IgD-negative memory B cell (primary cell): ENCODE results near the gene MMP24OS. TPM values are rescaled to one million over a fixed set of nuclear protein-coding genes. Genes with fewer than 3 reads are reported as not detected.

Experiments used
- H3K27ac Mint-ChIP-seq, 3 donors: one replicate each; pipeline ENCODE4 v1.8.0; 2020 to 2022; ENCODE audit warnings: mild to moderate bottlenecking in 3 of 3, mixed read lengths in 3 of 3, moderate library complexity in 1 of 3
- H3K27me3 Mint-ChIP-seq: one replicate; pipeline ENCODE4 v1.8.0; 2021; ENCODE audit warnings: mixed read lengths
- H3K36me3 Mint-ChIP-seq: one replicate; pipeline ENCODE4 v1.8.0; 2020; ENCODE audit warnings: mild to moderate bottlenecking, mixed read lengths
- H3K4me1 Mint-ChIP-seq, 3 donors: one replicate each; pipeline ENCODE4 v1.8.0; 2020 to 2022; ENCODE audit warnings: mixed read lengths in 3 of 3, mild to moderate bottlenecking in 1 of 3
- H3K4me3 Mint-ChIP-seq, 4 donors: one replicate each; pipeline ENCODE4 v1.8.0; 2020 to 2022; ENCODE audit warnings: mild to moderate bottlenecking in 4 of 4, mixed read lengths in 4 of 4, moderate library complexity in 3 of 4
- H3K9me3 Mint-ChIP-seq, 3 donors: one replicate each; pipeline ENCODE4 v1.8.0; 2020 to 2021; ENCODE audit warnings: mixed read lengths in 3 of 3, mild to moderate bottlenecking in 1 of 3
- polyA plus RNA-seq: library from polyadenylated mRNA; unstranded; fragments of 300-500 nt; fragmentation: Illumina TruSeq; gene quantifications from one replicate; pipeline ENCODE4 v1.2.3, GENCODE V29; 2021

MMP24OS gene
- polyA plus RNA-seq, 1 donor from 2014 or later: 14.0 TPM

DNA sequence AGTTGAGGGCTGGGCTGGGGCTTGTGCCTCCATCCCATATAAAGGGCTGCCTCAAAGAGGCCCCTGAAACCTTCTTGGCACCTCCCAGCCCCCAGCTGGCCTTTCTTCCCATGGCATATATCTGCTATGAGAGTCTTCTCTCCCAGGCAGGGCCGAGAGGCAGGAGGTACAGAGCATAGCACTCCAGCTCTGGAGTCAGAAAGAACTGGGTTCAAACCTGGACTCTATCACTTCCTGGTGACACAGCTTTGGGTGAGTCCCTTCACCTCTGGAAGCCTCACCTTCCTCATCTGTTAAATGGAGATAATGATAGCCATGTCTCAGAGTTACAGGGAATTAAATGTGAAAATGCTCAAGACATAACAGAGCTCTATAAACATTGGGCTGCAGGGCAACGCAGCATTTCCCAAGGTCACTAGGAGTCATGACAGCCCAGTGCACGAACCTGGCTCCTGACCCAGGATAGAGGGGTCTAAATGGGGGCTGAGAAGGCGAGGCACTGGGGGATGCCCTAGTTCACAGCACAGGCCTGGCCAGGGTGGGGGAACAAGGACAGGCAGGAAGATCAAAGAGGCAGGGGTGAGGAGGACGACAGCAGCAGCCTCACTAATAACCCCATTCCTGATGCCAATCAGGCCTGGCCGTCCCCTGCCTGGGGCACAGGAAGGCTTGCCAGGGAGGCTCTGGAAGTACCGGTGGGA lies 12.4 kb upstream of the MMP24OS start:
- Mint-ChIP-seq H3K27me3 (peaks cover 5% of the 10 kb centered on the region), H3K4me1 (peaks cover 5 to 6% (median 5%) of the 10 kb centered on the region in 3 donors), H3K27ac (no peak overlapping the region), H3K4me3 (peak overlapping the region in 1 of 4 donors; percentile 62), H3K9me3 (no peaks in the 10 kb centered on the region), H3K36me3 (no peaks in the 10 kb centered on the region)

GRCh38 chr20:35288325-35289060 lies 10.6 kb upstream of the MMP24OS start:
- peak overlapping the region in 1 of 3 donors; percentile 35 for H3K27ac Mint-ChIP-seq
- H3K9me3 Mint-ChIP-seq: no peaks in the 10 kb centered on the region
- H3K4me3 Mint-ChIP-seq: no peak overlapping the region
- H3K4me1 Mint-ChIP-seq: peaks cover 12 to 17% (median 17%) of the 10 kb centered on the region in 3 donors
- peaks cover 5% of the 10 kb centered on the region for H3K27me3 Mint-ChIP-seq
- H3K36me3 Mint-ChIP-seq: peaks cover 2% of the 10 kb centered on the region

GRCh38 chr20:35287509-35288324 lies 9.8 kb upstream of the MMP24OS start:
- Mint-ChIP-seq H3K9me3 (no peaks in the 10 kb centered on the region), H3K27me3 (peaks cover 1% of the 10 kb centered on the region), H3K4me3 (no peak overlapping the region), H3K27ac (peak overlapping the region in 2 of 3 donors; percentile 27 to 35), H3K36me3 (peaks cover 2% of the 10 kb centered on the region), H3K4me1 (peaks cover 14 to 21% (median 20%) of the 10 kb centered on the region in 3 donors)

DNA sequence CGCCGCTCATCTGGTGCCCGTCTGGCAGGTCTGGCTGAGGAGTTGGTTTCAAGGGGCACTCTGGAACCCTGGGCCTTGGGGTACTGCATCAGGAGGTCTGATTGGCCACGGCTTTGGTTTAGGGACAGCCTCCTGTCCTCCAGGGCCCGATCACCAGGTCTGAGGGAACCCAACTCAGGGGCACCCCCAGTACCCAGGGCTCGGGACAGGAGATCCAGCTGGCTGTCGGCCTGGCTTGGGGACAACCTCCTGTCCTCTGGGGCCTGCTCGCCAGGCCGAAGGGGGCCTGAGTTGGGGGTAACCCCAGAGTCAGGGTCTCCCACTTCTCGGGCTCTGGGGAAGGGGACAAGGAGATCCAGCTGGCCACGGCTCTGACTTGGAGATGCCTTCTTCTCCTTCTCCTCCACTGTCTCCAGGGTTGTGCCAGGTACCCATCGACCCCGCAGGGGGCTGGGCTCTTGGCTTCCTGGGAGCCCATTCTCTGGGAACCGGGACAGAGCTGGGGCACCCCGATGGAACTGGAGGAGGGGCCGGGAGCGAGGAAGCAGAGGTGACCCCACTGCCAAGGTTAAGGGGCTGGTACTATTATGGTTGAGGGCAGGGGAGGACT lies 9.1 kb upstream of the MMP24OS start:
- Mint-ChIP-seq H3K4me1 (peaks cover 14 to 23% (median 23%) of the 10 kb centered on the region in 3 donors), H3K36me3 (peaks cover 5% of the 10 kb centered on the region), H3K4me3 (no peak overlapping the region), H3K27me3 (no peaks in the 10 kb centered on the region), H3K27ac (peak overlapping the region in 1 of 3 donors; percentile 27), H3K9me3 (no peaks in the 10 kb centered on the region)

- Mint-ChIP-seq H3K9me3 (no peaks in the 10 kb centered on the region), H3K27ac (peak overlapping the region; percentile 3 to 33 (median 29)), H3K27me3 (no peaks in the 10 kb centered on the region), H3K4me3 (peak overlapping the region; percentile 51 to 99 (median 96)), H3K36me3 (peaks cover 5% of the 10 kb centered on the region), H3K4me1 (peaks cover 14 to 25% (median 23%) of the 10 kb centered on the region in 3 donors)
These were observed 8.4 kb upstream of the MMP24OS start for GRCh38 chr20:35286077-35286898.

DNA sequence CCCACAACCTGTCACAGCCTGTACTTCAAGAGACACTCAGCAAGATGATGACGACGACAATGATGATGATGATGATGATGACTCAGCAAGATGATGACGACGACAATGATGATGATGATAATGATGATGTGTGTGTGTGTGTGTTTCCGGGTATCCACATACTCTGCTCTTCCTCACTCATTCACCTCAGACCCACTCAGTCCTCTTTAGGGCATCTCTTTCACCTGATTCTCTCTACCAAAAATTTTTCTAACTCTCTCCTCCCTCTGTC lies 7.8 kb upstream of the MMP24OS start:
- peaks cover 14 to 25% (median 23%) of the 10 kb centered on the region in 3 donors for H3K4me1 Mint-ChIP-seq
- H3K27ac Mint-ChIP-seq: peak overlapping the region in 2 of 3 donors; percentile 3 to 33
- peak overlapping the region; percentile 51 to 99 (median 96) for H3K4me3 Mint-ChIP-seq
- H3K9me3 Mint-ChIP-seq: no peaks in the 10 kb centered on the region
- H3K36me3 Mint-ChIP-seq: peaks cover 5% of the 10 kb centered on the region
- no peaks in the 10 kb centered on the region for H3K27me3 Mint-ChIP-seq

DNA sequence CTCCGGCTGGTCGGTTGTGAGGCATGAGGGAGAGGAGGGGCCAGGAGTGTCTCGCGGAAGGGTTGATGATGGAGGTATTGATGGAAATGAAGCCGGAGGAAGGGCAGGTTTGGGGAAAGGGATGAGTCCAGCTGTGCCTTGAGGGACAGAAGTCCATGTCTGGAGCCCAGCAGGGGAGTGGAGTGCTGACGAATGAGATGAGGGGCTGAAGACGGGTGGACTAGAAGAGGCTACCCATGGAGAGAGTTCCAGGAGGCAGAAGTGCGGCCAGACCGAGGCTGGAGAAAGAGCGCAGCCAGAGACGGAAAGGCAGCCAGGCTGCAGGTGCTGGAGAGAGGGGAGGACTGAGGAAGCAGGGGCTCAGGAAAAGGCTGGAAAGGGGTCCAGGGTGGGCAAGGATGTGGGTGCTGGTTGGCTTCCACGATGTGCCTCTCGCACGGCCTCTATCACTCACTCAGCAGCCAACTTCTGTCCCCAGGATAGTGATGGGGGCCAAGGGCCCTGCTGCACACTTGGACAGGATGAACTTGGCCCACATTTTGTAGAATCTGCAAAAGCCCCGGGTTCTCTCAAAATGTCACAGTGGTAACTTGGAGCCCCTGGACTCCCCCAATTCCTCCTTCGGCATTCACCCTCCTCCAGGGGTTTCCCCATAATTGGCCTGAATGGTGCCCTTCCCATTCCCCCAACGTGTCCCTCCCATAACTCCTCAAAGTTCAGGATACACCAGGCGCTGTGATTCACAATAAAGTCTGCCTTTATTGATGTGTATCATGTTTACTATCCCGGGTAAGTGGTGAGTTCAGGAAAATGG lies 7.3 kb upstream of the MMP24OS start:
- peaks cover 14 to 27% (median 24%) of the 10 kb centered on the region in 3 donors for H3K4me1 Mint-ChIP-seq
- no peaks in the 10 kb centered on the region for H3K27me3 Mint-ChIP-seq
- no peaks in the 10 kb centered on the region for H3K9me3 Mint-ChIP-seq
- peaks cover 5% of the 10 kb centered on the region for H3K36me3 Mint-ChIP-seq
- H3K4me3 Mint-ChIP-seq: peak overlapping the region; percentile 96 to 100 (median 98)
- H3K27ac Mint-ChIP-seq: peak overlapping the region; percentile 21 to 90 (median 33)

- Mint-ChIP-seq H3K9me3 (no peaks in the 10 kb centered on the region), H3K27me3 (no peaks in the 10 kb centered on the region), H3K36me3 (peaks cover 8% of the 10 kb centered on the region), H3K4me3 (peak within 1 kb of the TSS; percentile 96 to 100 (median 98)), H3K27ac (peak within 1 kb of the TSS; percentile 21 to 90 (median 33)), H3K4me1 (peaks cover 14 to 31% (median 28%) of the 10 kb centered on the region in 3 donors)
These were observed 6.5 kb upstream of the MMP24OS start, which contains the start of gene EIF6 for GRCh38 chr20:35284267-35284991. Gene EIF6, minus strand, starts transcription at chr20:35284772. Its CDS starts 285 bp downstream, at chr20:35284487.

DNA sequence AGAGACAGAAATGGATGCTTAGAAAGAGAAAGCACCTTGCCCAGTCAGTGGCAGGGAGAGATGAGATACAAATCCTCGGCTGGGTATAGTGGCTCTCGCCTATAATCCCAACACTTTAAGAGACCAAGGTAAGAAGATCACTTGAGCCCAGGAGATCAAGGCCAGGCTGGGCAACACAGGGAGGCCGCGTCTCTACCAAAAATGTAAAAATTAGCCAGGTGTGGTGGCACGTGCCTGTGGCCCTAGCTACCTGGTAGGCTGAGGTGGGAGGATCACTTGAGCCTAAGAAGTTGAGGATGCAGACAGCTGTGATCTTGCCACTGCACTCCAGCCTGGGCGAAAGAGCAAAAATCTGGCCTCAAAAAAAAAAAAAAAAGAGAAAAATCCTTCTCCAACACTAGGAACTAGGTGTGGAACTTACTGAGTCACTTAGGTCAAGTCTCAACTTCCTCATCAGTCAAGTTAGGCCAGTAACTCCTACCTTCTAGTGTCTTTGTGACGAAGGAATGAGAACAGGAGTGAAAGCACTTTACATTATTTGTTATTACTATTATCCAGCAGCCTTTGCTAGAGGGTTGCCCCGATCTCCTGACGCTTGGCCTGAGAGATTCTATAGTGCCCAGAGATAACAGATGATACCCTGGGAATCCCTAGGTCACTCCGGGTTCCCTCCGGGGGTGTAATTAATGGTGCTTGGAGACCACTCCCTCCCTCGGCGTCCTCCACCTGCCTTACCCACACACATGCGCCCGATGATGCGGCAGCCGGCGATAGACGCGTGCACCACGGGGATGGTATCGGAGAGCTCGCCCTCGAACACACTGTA lies 5.7 kb upstream of the MMP24OS start:
- Mint-ChIP-seq H3K4me1 (peaks cover 14 to 31% (median 29%) of the 10 kb centered on the region in 3 donors), H3K4me3 (peak overlapping the region; percentile 96 to 100 (median 98)), H3K27ac (peak overlapping the region; percentile 21 to 90 (median 33)), H3K27me3 (no peaks in the 10 kb centered on the region), H3K9me3 (no peaks in the 10 kb centered on the region), H3K36me3 (peaks cover 8% of the 10 kb centered on the region)

DNA sequence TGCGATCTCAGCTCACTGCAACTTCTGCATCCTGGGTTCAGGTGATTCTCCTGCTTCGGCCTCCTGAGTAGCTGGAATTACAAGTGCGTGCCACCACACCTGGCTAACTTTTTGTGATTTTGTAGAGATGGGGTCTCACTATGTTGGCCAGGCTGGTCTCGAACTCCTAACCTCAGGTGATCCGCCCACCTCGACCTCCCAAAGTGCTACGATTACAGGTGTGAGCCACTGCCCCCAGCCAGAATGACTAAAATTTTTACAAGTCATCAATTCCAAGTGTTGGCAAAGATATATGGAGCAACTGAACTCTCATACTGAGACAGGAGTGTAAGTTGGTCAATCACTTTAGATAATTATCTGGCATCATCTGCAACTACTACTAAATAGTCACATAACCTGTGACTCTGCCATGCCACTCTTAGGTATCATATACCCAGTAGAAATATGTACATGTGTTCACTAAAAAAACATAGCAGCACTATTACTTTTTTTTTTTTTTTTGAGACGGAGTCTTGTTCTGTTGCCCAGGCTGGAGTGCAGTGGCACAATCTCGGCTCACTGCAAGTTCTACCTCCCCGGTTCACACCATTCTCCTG lies 3.7 kb upstream of the MMP24OS start:
- Mint-ChIP-seq H3K36me3 (peaks cover 8% of the 10 kb centered on the region), H3K4me1 (peaks cover 14 to 33% (median 30%) of the 10 kb centered on the region in 3 donors), H3K27ac (peak overlapping the region in 2 of 3 donors; percentile 59 to 83), H3K9me3 (no peaks in the 10 kb centered on the region), H3K4me3 (peak overlapping the region in 1 of 4 donors; percentile 54), H3K27me3 (no peaks in the 10 kb centered on the region)

GRCh38 chr20:35280523-35280922 lies 2.6 kb upstream of the MMP24OS start:
- H3K27ac Mint-ChIP-seq: peak overlapping the region in 2 of 3 donors; percentile 21 to 80
- H3K9me3 Mint-ChIP-seq: no peaks in the 10 kb centered on the region
- no peaks in the 10 kb centered on the region for H3K27me3 Mint-ChIP-seq
- H3K4me1 Mint-ChIP-seq: peaks cover 8 to 28% (median 26%) of the 10 kb centered on the region in 3 donors
- H3K4me3 Mint-ChIP-seq: peak overlapping the region in 2 of 4 donors; percentile 5 to 93
- peaks cover 8% of the 10 kb centered on the region for H3K36me3 Mint-ChIP-seq
